Measurements from ENCODE around the gene NPY4R2. TPM values are rescaled to one million over a fixed set of nuclear protein-coding genes. Genes with fewer than 3 reads are reported as not detected.

The NPY4R2 gene
- total RNA-seq, 4 donors from 2014 or later = not detected

Other genes starting within 250 kb of the NPY4R2 start
- gene SYT15B, start 155.1 kb upstream of the NPY4R2 start, total RNA-seq = 10 to 100 TPM in 2 of 4 donors, 1 to 10 TPM in 2; 2.1 to 15.0 (median 7.0) TPM
- gene FAM25C, start 81.1 kb downstream of the NPY4R2 start, total RNA-seq = not detected